GM18519 (cell line): Measurements from ENCODE around the gene TRAF2.

Source experiments
- ATAC-seq: cut with Tn5 transposase; IDR thresholded peaks from one replicate; pipeline ENCODE4 v1.9.1; 2021; ENCODE audit warnings: mild to moderate bottlenecking, moderate library complexity; ENCODE audit not compliant: unreplicated experiment, low FRiP score

Gene TRAF2

DNA sequence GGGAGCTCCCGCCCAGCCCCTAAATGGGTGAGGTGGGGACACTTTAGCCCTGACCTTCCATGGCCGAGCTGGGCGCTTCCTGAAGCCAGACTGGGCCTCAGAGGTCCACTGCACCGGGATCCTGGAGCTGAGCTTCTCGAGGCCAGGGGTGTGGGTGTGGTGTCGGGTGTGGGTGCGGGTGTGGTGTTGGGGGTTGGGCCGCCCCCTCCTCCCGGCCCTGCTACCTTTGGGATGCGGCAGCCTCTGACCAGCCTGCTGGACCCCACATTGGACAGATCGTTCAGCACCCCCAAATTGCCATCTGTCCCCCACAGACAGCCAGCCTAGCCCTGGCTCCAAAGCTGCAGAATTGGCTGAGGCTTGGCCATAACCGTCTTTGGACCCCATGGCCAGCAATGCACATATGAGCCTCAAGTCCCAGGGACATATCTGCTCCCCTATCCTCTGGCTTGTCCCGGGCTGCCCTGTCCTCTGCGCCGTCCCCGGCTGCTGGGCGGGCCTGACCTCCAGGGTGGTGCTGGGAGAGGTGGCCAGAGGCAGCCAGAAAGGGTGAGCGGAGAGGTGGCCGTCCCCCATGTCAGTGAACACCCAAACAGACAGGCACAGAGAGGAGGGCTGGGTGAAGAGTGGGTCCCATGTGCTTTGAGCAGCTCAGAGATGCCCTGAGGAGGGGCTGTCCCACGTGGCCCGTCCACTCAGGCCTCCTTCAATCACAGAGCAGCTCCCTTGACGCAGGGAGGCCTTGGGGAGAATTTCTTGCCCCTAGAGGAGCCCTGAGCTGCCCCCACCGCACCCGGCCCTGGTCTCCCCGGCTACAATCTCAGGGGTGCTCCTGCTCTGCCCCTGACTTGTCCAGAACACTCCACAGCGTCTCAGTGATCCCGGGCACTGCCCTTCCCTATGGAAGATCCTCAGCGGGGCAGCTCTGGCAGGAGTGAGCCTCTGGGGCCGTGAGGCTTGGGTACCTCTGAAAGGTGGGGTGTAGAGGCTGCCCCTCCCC, 87.6 kb downstream of the TRAF2 start:
- ATAC-seq = no peak

DNA sequence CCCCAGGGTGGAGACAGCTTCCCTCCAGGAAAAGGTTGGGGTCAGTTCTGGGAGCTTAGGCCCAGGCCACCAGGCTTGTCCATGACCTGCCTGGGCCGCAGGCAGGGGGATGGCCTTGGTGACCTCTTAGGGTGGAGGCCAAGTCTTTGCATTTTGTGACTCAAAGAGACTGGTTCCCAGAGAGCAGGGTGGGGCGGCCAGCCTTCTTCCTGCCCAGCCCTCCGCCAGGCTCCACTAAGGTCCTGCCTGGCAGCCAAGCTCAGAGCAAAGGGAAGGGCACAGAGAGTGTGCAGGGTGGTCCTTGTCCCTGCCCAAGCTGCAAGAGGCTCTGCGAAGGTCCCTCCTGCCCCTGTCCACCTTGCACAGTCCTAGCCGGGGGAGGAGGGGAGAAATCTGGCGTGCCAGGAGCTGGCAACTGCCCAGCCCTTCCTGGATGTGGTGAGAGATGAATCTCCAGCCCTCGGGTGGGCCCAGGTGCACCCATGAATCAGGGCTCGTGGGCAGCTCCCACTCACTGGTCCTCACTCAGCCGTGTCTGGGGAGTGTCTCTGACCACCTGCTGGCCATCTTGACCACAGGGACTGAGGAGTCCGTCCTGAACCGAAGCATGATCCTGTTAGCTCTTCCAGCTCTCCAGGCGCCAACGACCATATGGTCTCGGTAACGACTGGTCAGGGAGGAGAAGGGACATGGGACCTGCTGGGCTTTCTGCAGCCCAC, 88.7 kb downstream of the TRAF2 start:
- ATAC-seq = no peak

DNA sequence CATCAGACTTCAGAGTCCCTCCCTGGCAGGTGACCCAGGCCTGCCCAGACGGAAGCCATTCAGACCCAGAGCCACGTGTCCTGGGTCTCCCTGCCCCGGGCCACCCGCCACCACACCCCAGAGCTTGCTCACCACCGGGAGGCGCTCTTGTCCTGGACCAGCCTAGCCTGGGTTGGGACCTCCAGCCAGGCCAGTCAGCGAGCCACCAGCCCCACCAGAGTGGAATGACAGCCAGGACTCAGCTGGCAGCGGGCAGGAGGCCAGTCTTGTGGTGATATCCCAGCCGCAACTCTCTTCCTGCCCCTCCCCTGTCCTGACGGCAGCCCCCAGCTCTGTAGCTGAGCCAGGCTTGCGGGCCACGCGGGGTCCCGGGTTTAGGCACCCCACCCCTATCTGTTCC, 89.3 kb downstream of the TRAF2 start:
- ATAC-seq = no peak
